SK-N-SH treated with all-trans-retinoic acid at 6 μM for 48 hours (cell line): ENCODE results near the gene FBXL12.
"Not testable (repeated sequence)": the region's sequence is repeated elsewhere in the genome, so short reads cannot be mapped to it uniquely, and the experiment has no call there.

Source experiments
- ATAC-seq: fragments of 200-7000 bp; cut with Tn5 transposase; 3 replicates; pipeline ENCODE4 v1.9.1; 2020; ENCODE audit warnings: mild to moderate bottlenecking, moderate library complexity
- ARNTL ChIP-seq: fragments of 450-650 bp; formaldehyde crosslinking; IDR thresholded peaks from 2 replicates; pipeline ENCODE4 v1.5.0; 2020; ENCODE audit warnings: low read depth, mild to moderate bottlenecking, moderate library complexity, borderline replicate concordance
- BACH2 ChIP-seq: fragments of 250-450 bp; sonication (Bioruptor Pico); IDR thresholded peaks from 2 replicates; pipeline ENCODE4 v1.9.0; 2021; ENCODE audit warnings: mild to moderate bottlenecking, borderline replicate concordance
- CREB5 ChIP-seq: fragments of 250-450 bp; sonication (Bioruptor Pico); IDR thresholded peaks from 2 replicates; pipeline ENCODE4 v1.5.1; 2020; ENCODE audit warnings: low read depth, mild to moderate bottlenecking, moderate library complexity
- CSDC2 ChIP-seq: fragments of 250-450 bp; sonication (Bioruptor Pico); IDR thresholded peaks from 2 replicates; pipeline ENCODE4 v1.5.0; 2020; ENCODE audit warnings: mild to moderate bottlenecking, moderate library complexity
- CSRNP3 ChIP-seq: fragments of 250-450 bp; sonication (Bioruptor Pico); IDR thresholded peaks from 2 replicates; pipeline ENCODE4 v1.5.1; 2021; ENCODE audit warnings: mild to moderate bottlenecking, moderate library complexity
- ESRRG ChIP-seq: fragments of 250-450 bp; sonication (Bioruptor Pico); IDR thresholded peaks from 2 replicates; pipeline ENCODE4 v1.6.1; 2021; ENCODE audit warnings: mild to moderate bottlenecking
- GLIS3 ChIP-seq: fragments of 250-450 bp; sonication (Bioruptor Pico); IDR thresholded peaks from 2 replicates; pipeline ENCODE4 v1.5.0; 2020; ENCODE audit warnings: mild to moderate bottlenecking, moderate library complexity
- PATZ1 ChIP-seq: fragments of 250-450 bp; sonication (Bioruptor Pico); IDR thresholded peaks from 2 replicates; pipeline ENCODE4 v1.8.0; 2020; ENCODE audit warnings: mild to moderate bottlenecking, moderate library complexity, borderline replicate concordance
- PPARA ChIP-seq: fragments of 250-450 bp; sonication (Bioruptor Pico); IDR thresholded peaks from 2 replicates; pipeline ENCODE4 v1.5.0; 2020; ENCODE audit warnings: mild to moderate bottlenecking, borderline replicate concordance
- RARB ChIP-seq: fragments of 250-450 bp; sonication (Bioruptor Pico); IDR thresholded peaks from 2 replicates; pipeline ENCODE4 v1.8.0; 2021; ENCODE audit warnings: mild to moderate bottlenecking, moderate library complexity
- SNAI2 ChIP-seq: fragments of 250-450 bp; sonication (Bioruptor Pico); IDR thresholded peaks from 2 replicates; pipeline ENCODE4 v1.5.0; 2020; ENCODE audit warnings: mild to moderate bottlenecking, moderate library complexity
- TCF4 ChIP-seq: fragments of 250-450 bp; sonication (Bioruptor Pico); IDR thresholded peaks from 2 replicates; pipeline ENCODE4 v1.8.0; 2021; ENCODE audit warnings: mild to moderate bottlenecking, moderate library complexity, borderline replicate concordance
- TOX ChIP-seq: fragments of 250-450 bp; sonication (Bioruptor Pico); IDR thresholded peaks from 2 replicates; pipeline ENCODE4 v1.8.0; 2021; ENCODE audit warnings: mild to moderate bottlenecking, moderate library complexity, borderline replicate concordance
- ZC3H10 ChIP-seq: fragments of 250-450 bp; sonication (Bioruptor Pico); IDR thresholded peaks from 2 replicates; pipeline ENCODE4 v1.5.1; 2021; ENCODE audit warnings: mild to moderate bottlenecking, moderate library complexity
- ZFP3 ChIP-seq: fragments of 250-450 bp; sonication (Bioruptor Pico); IDR thresholded peaks from 2 replicates; pipeline ENCODE4 v1.5.0; 2020; ENCODE audit warnings: mild to moderate bottlenecking, moderate library complexity
- ZFP30 ChIP-seq: fragments of 450-650 bp; formaldehyde crosslinking; IDR thresholded peaks from 2 replicates; pipeline ENCODE4 v1.5.0; 2022; ENCODE audit warnings: mild to moderate bottlenecking, moderate library complexity
- ZNF565 ChIP-seq: fragments of 450-650 bp; formaldehyde crosslinking; conservative IDR thresholded peaks from 2 replicates; pipeline ENCODE4 v1.5.0; 2020; ENCODE audit warnings: low read depth, mild to moderate bottlenecking, moderate library complexity
- ZNF8 ChIP-seq: fragments of 450-650 bp; formaldehyde crosslinking; IDR thresholded peaks from 2 replicates; pipeline ENCODE4 v1.5.0; 2020; ENCODE audit warnings: mild to moderate bottlenecking, moderate library complexity
- TF ChIP-seq, protein P1 (sequence below): fragments of 250-450 bp; sonication (Bioruptor Pico); IDR thresholded peaks from 2 replicates; pipeline ENCODE4 v1.5.0; 2020; ENCODE audit warnings: mild to moderate bottlenecking, moderate library complexity
- TF ChIP-seq, protein P2 (sequence below): fragments of 250-450 bp; sonication (Bioruptor Pico); IDR thresholded peaks from 2 replicates; pipeline ENCODE4 v1.8.0; 2021; ENCODE audit warnings: low read depth, mild to moderate bottlenecking, moderate library complexity, borderline replicate concordance

The FBXL12 gene

GRCh38 chr19:9786342-9786741 is 32.5 kb downstream of the FBXL12 start:
- TF ChIP-seq ZFP30 = no peak
- TF ChIP-seq ZNF565 (CRISPR knock-in tag) = no peak
- TF ChIP-seq, all 23 proteins: peak for 0
- ATAC-seq = no peak

DNA sequence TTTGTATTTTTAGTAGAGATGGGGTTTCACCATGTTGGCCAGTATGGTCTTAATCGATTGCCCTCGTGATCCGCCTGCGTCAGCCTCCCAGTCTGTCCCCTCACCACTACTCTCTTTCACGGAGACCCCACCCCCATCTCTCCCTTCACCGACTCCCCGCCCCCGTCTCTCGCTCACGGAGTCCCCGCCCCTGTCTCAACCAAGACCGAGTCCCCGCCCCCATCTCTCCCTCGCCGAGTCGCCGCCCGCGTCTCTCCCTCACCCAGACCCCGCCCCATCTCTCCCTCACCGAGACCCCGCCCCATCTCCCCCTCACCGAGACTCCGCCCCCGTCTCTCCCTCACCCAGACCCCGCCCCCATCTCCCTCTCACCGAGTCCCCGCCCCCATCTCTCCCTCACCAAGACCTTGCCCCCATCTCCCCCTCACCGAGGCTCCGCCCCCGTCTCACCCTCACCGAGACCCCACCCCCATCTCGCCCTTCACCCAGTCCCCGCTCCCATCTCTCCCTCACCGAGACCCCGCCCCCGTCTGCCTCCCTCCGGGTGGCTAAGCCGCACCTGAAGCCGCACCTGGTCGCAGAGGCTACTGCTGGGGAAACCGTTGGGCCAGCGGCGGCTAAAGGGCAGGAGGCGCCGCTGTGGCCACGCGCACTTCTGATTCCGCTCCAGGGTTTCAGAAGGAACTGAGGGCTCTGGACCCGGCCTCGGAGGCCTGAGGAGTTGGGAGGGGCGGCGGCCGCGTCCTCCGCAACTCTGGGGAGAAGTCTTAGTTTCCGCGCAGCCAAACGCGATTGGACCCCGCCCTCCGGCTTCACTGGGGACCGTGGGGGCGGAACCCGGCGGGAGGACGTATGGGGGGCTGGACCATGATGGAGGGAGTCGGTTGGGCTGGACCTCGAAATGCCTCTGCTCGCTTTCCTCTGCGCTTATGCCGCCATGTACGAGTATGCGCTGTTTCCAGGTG is 33.2 kb downstream of the FBXL12 start:
- TF ChIP-seq, protein P1, sequence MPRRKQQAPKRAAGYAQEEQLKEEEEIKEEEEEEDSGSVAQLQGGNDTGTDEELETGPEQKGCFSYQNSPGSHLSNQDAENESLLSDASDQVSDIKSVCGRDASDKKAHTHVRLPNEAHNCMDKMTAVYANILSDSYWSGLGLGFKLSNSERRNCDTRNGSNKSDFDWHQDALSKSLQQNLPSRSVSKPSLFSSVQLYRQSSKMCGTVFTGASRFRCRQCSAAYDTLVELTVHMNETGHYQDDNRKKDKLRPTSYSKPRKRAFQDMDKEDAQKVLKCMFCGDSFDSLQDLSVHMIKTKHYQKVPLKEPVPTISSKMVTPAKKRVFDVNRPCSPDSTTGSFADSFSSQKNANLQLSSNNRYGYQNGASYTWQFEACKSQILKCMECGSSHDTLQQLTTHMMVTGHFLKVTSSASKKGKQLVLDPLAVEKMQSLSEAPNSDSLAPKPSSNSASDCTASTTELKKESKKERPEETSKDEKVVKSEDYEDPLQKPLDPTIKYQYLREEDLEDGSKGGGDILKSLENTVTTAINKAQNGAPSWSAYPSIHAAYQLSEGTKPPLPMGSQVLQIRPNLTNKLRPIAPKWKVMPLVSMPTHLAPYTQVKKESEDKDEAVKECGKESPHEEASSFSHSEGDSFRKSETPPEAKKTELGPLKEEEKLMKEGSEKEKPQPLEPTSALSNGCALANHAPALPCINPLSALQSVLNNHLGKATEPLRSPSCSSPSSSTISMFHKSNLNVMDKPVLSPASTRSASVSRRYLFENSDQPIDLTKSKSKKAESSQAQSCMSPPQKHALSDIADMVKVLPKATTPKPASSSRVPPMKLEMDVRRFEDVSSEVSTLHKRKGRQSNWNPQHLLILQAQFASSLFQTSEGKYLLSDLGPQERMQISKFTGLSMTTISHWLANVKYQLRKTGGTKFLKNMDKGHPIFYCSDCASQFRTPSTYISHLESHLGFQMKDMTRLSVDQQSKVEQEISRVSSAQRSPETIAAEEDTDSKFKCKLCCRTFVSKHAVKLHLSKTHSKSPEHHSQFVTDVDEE = no peak
- TF ChIP-seq TCF4 (CRISPR knock-in tag) (no peak), ZNF8 (CRISPR knock-in tag) (no peak), PPARA (CRISPR knock-in tag) (no peak), ZFP3 (no peak; the same call in 1 of the 2 replicates), GLIS3 (CRISPR knock-in tag) (no peak), CSDC2 (CRISPR knock-in tag) (no peak), ZFP30 (no peak), BACH2 (no peak), TOX (CRISPR knock-in tag) (no peak), PATZ1 (CRISPR knock-in tag) (no peak), CSRNP3 (CRISPR knock-in tag) (no peak), ZC3H10 (CRISPR knock-in tag) (no peak), RARB (CRISPR knock-in tag) (no peak), ESRRG (CRISPR knock-in tag) (no peak), CREB5 (CRISPR knock-in tag) (no peak), ARNTL (CRISPR knock-in tag) (no peak), SNAI2 (CRISPR knock-in tag) (no peak), ZNF565 (CRISPR knock-in tag) (no peak)
- TF ChIP-seq, protein P2, sequence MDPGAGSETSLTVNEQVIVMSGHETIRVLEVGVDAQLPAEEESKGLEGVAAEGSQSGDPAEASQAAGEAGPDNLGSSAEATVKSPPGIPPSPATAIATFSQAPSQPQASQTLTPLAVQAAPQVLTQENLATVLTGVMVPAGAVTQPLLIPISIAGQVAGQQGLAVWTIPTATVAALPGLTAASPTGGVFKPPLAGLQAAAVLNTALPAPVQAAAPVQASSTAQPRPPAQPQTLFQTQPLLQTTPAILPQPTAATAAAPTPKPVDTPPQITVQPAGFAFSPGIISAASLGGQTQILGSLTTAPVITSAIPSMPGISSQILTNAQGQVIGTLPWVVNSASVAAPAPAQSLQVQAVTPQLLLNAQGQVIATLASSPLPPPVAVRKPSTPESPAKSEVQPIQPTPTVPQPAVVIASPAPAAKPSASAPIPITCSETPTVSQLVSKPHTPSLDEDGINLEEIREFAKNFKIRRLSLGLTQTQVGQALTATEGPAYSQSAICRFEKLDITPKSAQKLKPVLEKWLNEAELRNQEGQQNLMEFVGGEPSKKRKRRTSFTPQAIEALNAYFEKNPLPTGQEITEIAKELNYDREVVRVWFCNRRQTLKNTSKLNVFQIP (CRISPR knock-in tag) = no peak
- TF ChIP-seq, all 23 proteins: peak for 0
- peak; percentile 88 for ATAC-seq

- ATAC-seq = not testable (repeated sequence)
Measured at GRCh38 chr19:9784163-9784496, 34.7 kb downstream of the FBXL12 start.
